HEK293 (cell line): ENCODE results near the gene NT5C2.

Source experiments
- CTCF ChIA-PET: fragments of 350-600 bp; formaldehyde crosslinking; extraction: SDS; loops from one replicate; lab custom pipeline; 2021; ENCODE audit warnings: antibody characterized with exemption; lab: Yijun Ruan, JAX
- POLR2A ChIA-PET: fragments of 300-600 bp; formaldehyde crosslinking; extraction: SDS; loops from one replicate; lab custom pipeline; 2020; ENCODE audit warnings: antibody characterized with exemption, inconsistent platforms; lab: Yijun Ruan, JAX
- H3K27ac ChIP-seq: fragments of 200-500 bp; sonication (Bioruptor generic); 2 replicates; pipeline ENCODE4 v1.5.1; 2014; ENCODE audit warnings: low read depth, low read length, control low read depth, inconsistent platforms; ENCODE audit errors: extremely low read depth
- H3K36me3 ChIP-seq, 2 experiments: fragments of 200-500 bp in 1 of 2; sonication (Bioruptor generic) in 1 of 2; 1 replicate in 1 of 2; 2 replicates in 1 of 2; pipeline ENCODE4 v1.5.1; 2014 to 2017; ENCODE audit warnings: inconsistent platforms in 2 of 2, low read length in 2 of 2; ENCODE audit not compliant: control insufficient read depth in 2 of 2, insufficient read depth in 1 of 2
- H3K4me1 ChIP-seq: fragments of 200-500 bp; sonication (Bioruptor generic); 2 replicates; pipeline ENCODE4 v1.5.1; 2014; ENCODE audit warnings: mild to moderate bottlenecking, low read length, inconsistent platforms; ENCODE audit not compliant: control insufficient read depth, insufficient read depth
- H3K4me3 ChIP-seq: 2 replicates; pipeline ENCODE4 v1.5.1; 2011; ENCODE audit warnings: low read depth, mild to moderate bottlenecking, control low read depth, low read length, moderate library complexity
- H3K9me3 ChIP-seq: fragments of 200-500 bp; sonication (Bioruptor generic); 2 replicates; pipeline ENCODE4 v1.5.1; 2014; ENCODE audit warnings: low read depth, low read length, inconsistent platforms; ENCODE audit not compliant: control insufficient read depth, insufficient read depth
- BCL11A ChIP-seq: fragments of 450-650 bp; formaldehyde crosslinking; IDR thresholded peaks from 2 replicates; pipeline ENCODE4 v1.5.1; 2016; ENCODE audit warnings: low read depth, missing biosample characterization, missing genetic modification characterization
- MZF1 ChIP-seq: fragments of 450-650 bp; formaldehyde crosslinking; IDR thresholded peaks from 2 replicates; pipeline ENCODE4 v1.5.1; 2017; ENCODE audit warnings: missing biosample characterization, missing genetic modification characterization, borderline replicate concordance
- OVOL3 ChIP-seq: fragments of 450-650 bp; formaldehyde crosslinking; IDR thresholded peaks from 2 replicates; pipeline ENCODE4 v1.5.1; 2016; ENCODE audit warnings: missing biosample characterization, missing genetic modification characterization
- PRDM1 ChIP-seq: fragments of 450-650 bp; formaldehyde crosslinking; IDR thresholded peaks from 2 replicates; pipeline ENCODE4; 2016; ENCODE audit warnings: missing biosample characterization, missing genetic modification characterization
- YY1 ChIP-seq: fragments of 450-650 bp; formaldehyde crosslinking; IDR thresholded peaks from 2 replicates; pipeline ENCODE4 v1.5.1; 2018; ENCODE audit warnings: missing biosample characterization, missing genetic modification characterization
- ZBTB26 ChIP-seq: fragments of 450-650 bp; formaldehyde crosslinking; optimal IDR thresholded peaks from 2 replicates; pipeline ENCODE3; 2016; ENCODE audit warnings: missing biosample characterization, mild to moderate bottlenecking, missing genetic modification characterization
- ZNF146 ChIP-seq: fragments of 450-650 bp; formaldehyde crosslinking; IDR thresholded peaks from 2 replicates; pipeline ENCODE4 v1.5.1; 2016; ENCODE audit warnings: missing biosample characterization, missing genetic modification characterization
- ZNF239 ChIP-seq: fragments of 450-650 bp; formaldehyde crosslinking; IDR thresholded peaks from 2 replicates; pipeline ENCODE4 v1.5.1; 2016; ENCODE audit warnings: missing biosample characterization, missing genetic modification characterization
- ZNF274 ChIP-seq, 2 experiments: fragments of 200-500 bp in 1 of 2; fragments of 450-650 bp in 1 of 2; sonication (Bioruptor generic) in 1 of 2; formaldehyde crosslinking in 1 of 2; IDR thresholded peaks; 2 replicates each; pipeline versions ENCODE4 v1.5.1 to v1.6.1; 2014 to 2016; ENCODE audit warnings: borderline replicate concordance in 1 of 2, inconsistent platforms in 1 of 2, low read length in 1 of 2, missing biosample characterization in 1 of 2, missing genetic modification characterization in 1 of 2
- ZNF426 ChIP-seq: fragments of 450-650 bp; formaldehyde crosslinking; IDR thresholded peaks from 2 replicates; pipeline ENCODE4 v1.5.1; 2017; ENCODE audit warnings: missing biosample characterization, missing genetic modification characterization, mild to moderate bottlenecking, inconsistent platforms, moderate library complexity
- ZNF785 ChIP-seq: fragments of 450-650 bp; formaldehyde crosslinking; IDR thresholded peaks from 2 replicates; pipeline ENCODE4 v1.5.1; 2016; ENCODE audit warnings: missing biosample characterization, missing genetic modification characterization
- TF ChIP-seq, protein P1 (sequence below): fragments of 450-650 bp; formaldehyde crosslinking; IDR thresholded peaks from 2 replicates; pipeline ENCODE4 v1.5.1; 2017; ENCODE audit warnings: missing biosample characterization, missing genetic modification characterization
- TF ChIP-seq, protein P2 (sequence below): fragments of 450-650 bp; formaldehyde crosslinking; IDR thresholded peaks from 2 replicates; pipeline ENCODE4 v1.5.1; 2016; ENCODE audit warnings: missing biosample characterization, missing genetic modification characterization, borderline replicate concordance

Gene NT5C2

GRCh38 chr10:103111031-103111917 lies 81.8 kb downstream of the NT5C2 start (continued):
- TF ChIP-seq PRDM1 (tag by site-specific recombination) (peak; percentile 58), ZNF274 (IDR thresholded peaks at IDR 0.05; ENCODE audit: low read length) (no peak), ZNF274 (tag by site-specific recombination; IDR thresholded peaks at IDR 0.05; ENCODE audit: borderline replicate concordance) (peak; percentile 22; the same call in 1 of the 2 replicates)

- H3K9me3 ChIP-seq: no peaks in the 10 kb centered on the region
- TF ChIP-seq ZNF426 (no peak), BCL11A (no peak), YY1 (tag by site-specific recombination) (no peak), ZBTB26 (tag by site-specific recombination) (no peak), ZNF785 (tag by site-specific recombination) (no peak)
- TF ChIP-seq, protein P1, sequence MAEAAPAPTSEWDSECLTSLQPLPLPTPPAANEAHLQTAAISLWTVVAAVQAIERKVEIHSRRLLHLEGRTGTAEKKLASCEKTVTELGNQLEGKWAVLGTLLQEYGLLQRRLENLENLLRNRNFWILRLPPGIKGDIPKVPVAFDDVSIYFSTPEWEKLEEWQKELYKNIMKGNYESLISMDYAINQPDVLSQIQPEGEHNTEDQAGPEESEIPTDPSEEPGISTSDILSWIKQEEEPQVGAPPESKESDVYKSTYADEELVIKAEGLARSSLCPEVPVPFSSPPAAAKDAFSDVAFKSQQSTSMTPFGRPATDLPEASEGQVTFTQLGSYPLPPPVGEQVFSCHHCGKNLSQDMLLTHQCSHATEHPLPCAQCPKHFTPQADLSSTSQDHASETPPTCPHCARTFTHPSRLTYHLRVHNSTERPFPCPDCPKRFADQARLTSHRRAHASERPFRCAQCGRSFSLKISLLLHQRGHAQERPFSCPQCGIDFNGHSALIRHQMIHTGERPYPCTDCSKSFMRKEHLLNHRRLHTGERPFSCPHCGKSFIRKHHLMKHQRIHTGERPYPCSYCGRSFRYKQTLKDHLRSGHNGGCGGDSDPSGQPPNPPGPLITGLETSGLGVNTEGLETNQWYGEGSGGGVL (tag by site-specific recombination): no peak
- TF ChIP-seq, protein P2, sequence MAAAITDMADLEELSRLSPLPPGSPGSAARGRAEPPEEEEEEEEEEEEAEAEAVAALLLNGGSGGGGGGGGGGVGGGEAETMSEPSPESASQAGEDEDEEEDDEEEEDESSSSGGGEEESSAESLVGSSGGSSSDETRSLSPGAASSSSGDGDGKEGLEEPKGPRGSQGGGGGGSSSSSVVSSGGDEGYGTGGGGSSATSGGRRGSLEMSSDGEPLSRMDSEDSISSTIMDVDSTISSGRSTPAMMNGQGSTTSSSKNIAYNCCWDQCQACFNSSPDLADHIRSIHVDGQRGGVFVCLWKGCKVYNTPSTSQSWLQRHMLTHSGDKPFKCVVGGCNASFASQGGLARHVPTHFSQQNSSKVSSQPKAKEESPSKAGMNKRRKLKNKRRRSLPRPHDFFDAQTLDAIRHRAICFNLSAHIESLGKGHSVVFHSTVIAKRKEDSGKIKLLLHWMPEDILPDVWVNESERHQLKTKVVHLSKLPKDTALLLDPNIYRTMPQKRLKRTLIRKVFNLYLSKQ (tag by site-specific recombination): no peak
- no peaks in the 10 kb centered on the region for H3K36me3 ChIP-seq
- CTCF ChIA-PET: interaction anchor here (0.6 to 1.2 kb wide), 5 partner anchors 9 to 121 kb away, joined by 3 to 4 read pairs (median 4); no protein-coding TSS in a partner anchor
- no peak overlapping the region for H3K4me3 ChIP-seq
- peaks cover 28% of the 10 kb centered on the region for H3K4me1 ChIP-seq
- peak overlapping the region; percentile 65; the same call in 1 of the 2 replicates for H3K27ac ChIP-seq
- POLR2A ChIA-PET: interaction anchor here (0.5 to 0.8 kb wide), 2 partner anchors 193 to 203 kb away, joined by 3 to 5 read pairs; partner anchors contain the start of gene CNNM2
These were observed 82.7 kb downstream of the NT5C2 start for GRCh38 chr10:103110407-103110806.

DNA sequence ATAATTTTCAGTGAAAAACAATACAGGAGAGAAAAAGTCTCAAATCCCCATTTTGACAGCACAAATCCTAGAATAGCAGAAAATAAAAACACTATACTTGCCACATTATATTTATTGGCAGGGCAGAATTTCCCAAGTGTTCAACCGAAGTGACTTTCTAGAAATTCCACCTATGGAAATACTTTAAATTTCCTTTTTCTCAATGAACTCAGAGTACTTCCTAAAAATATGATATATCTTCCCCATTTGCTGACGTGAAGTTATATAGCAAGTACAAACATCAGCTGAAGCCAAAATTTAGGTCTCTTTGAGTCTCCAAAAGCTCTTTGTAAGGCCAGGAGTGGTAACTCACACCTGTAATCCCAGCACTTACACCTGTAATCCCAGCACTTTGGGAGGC lies 83.3 kb downstream of the NT5C2 start:
- CTCF ChIA-PET: interaction anchor here (0.7 to 1.2 kb wide), 3 partner anchors 10 to 440 kb away, joined by 3 to 4 read pairs (median 3); no protein-coding TSS in a partner anchor
- Histone ChIP-seq H3K36me3 (peaks cover 0 to 5% of the 10 kb centered on the region in 2 experiments; a peak in 1 of 3 replicates), H3K9me3 (no peaks in the 10 kb centered on the region)
- TF ChIP-seq OVOL3 (tag by site-specific recombination): no peak
- TF ChIP-seq ZNF146 (tag by site-specific recombination): peak; percentile 44; the same call in 1 of the 2 replicates
- TF ChIP-seq ZNF239 (tag by site-specific recombination): no peak
- TF ChIP-seq MZF1 (tag by site-specific recombination): peak; percentile 77; the same call in 1 of the 2 replicates
- TF ChIP-seq, all 188 proteins: peak for 2
- H3K27ac ChIP-seq: no peak overlapping the region
- POLR2A ChIA-PET: no interaction called here
- no peak overlapping the region for H3K4me3 ChIP-seq
- H3K4me1 ChIP-seq: peaks cover 29% of the 10 kb centered on the region
